Hepatocyte (in vitro differentiated cells): ENCODE results near the gene CEACAM20. TPM values are rescaled to one million over a fixed set of nuclear protein-coding genes. Genes with fewer than 3 reads are reported as not detected.
"Not testable (repeated sequence)": the region's sequence is repeated elsewhere in the genome, so short reads cannot be mapped to it uniquely, and the experiment has no call there.

Source experiments
- DNase-seq: peaks from one replicate; pipeline ENCODE4 v3.0.0-alpha.2; 2016; ENCODE audit warnings: low spot score
- H2AFZ ChIP-seq: fragments of 200-600 bp; sonication (generic); 2 replicates; pipeline ENCODE4 v1.6.0; 2016; ENCODE audit warnings: antibody characterized with exemption, mild to moderate bottlenecking
- H3K27ac ChIP-seq: fragments of 200-600 bp; sonication (generic); 2 replicates; pipeline ENCODE4 v1.5.1; 2016; ENCODE audit warnings: mild to moderate bottlenecking
- H3K27me3 ChIP-seq: fragments of 200-600 bp; sonication (generic); 2 replicates; pipeline ENCODE4 v1.6.1; 2016
- H3K36me3 ChIP-seq: fragments of 200-600 bp; sonication (generic); replicated peaks from 2 replicates; pipeline ENCODE4 v1.5.1; 2016; ENCODE audit warnings: low read depth; ENCODE audit not compliant: insufficient read depth
- H3K4me1 ChIP-seq: fragments of 200-600 bp; sonication (generic); 2 replicates; pipeline ENCODE4 v1.5.1; 2016; ENCODE audit warnings: mild to moderate bottlenecking, moderate library complexity; ENCODE audit not compliant: insufficient read depth
- H3K4me2 ChIP-seq: fragments of 200-600 bp; sonication (generic); 2 replicates; pipeline ENCODE4 v1.6.0; 2016
- H3K4me3 ChIP-seq: fragments of 200-600 bp; sonication (generic); 2 replicates; pipeline ENCODE4 v1.5.1; 2016; ENCODE audit warnings: mild to moderate bottlenecking
- H3K79me2 ChIP-seq: fragments of 200-600 bp; sonication (generic); 2 replicates; pipeline ENCODE4 v1.6.0; 2017; ENCODE audit warnings: mild to moderate bottlenecking
- H3K9me2 ChIP-seq: fragments of 200-600 bp; sonication (generic); replicated peaks from 2 replicates; pipeline ENCODE4 v1.6.0; 2017; ENCODE audit warnings: mild to moderate bottlenecking; ENCODE audit not compliant: insufficient read depth
- H3K9me3 ChIP-seq: fragments of 200-600 bp; sonication (generic); 2 replicates; pipeline ENCODE4 v1.5.1; 2016; ENCODE audit warnings: low read depth, mild to moderate bottlenecking
- H4K20me1 ChIP-seq: fragments of 200-600 bp; sonication (generic); 2 replicates; pipeline ENCODE4 v1.6.0; 2016; ENCODE audit warnings: mild to moderate bottlenecking; ENCODE audit not compliant: insufficient read depth, poor library complexity, severe bottlenecking
- CTCF ChIP-seq: fragments of 200-600 bp; sonication (generic); IDR thresholded peaks from 2 replicates; pipeline ENCODE4 v1.5.1; 2016; ENCODE audit warnings: antibody characterized with exemption, mild to moderate bottlenecking; ENCODE audit not compliant: poor library complexity
- EZH2 ChIP-seq: fragments of 200-600 bp; sonication (generic); IDR thresholded peaks from 2 replicates; pipeline ENCODE4 v1.6.1; 2016; ENCODE audit warnings: antibody characterized with exemption, mild to moderate bottlenecking, borderline replicate concordance
- EZH2phosphoT487 ChIP-seq: fragments of 200-600 bp; sonication (generic); IDR thresholded peaks from one replicate; pipeline ENCODE4 v1.6.1; 2018; ENCODE audit warnings: antibody characterized with exemption, mild to moderate bottlenecking, low read depth, moderate library complexity; ENCODE audit not compliant: unreplicated experiment, severe bottlenecking
- WGBS: methylation state at CpG from one replicate; pipeline ENCODE4 v1.1.6; 2016; ENCODE audit warnings: low lambda C conversion rate; ENCODE audit errors: missing lambda C conversion rate; 5-methylcytosine and 5-hydroxymethylcytosine counted together
- polyA plus RNA-seq: library from polyadenylated mRNA; unstranded; fragments of >200 nt; fragmentation: Nextera tagmentation; extraction: Ambion mirVana; gene quantifications from 2 replicates; pipeline ENCODE4 v1.2.1, GENCODE V29; 2016
- total RNA-seq: library from RNA; depleted of rRNA; stranded (reverse); fragments of >200 nt; gene quantifications from 2 replicates; pipeline ENCODE4 v1.2.3, GENCODE V29; 2014

CEACAM20 gene
- total and polyA plus RNA-seq, 2 experiments from 2014 or later, result 0.39 to 1.5 TPM

- H3K27ac ChIP-seq, result no peak overlapping the region
- H3K4me1 ChIP-seq, result no peaks in the 10 kb centered on the region
- H4K20me1 ChIP-seq, result no peaks in the 10 kb centered on the region
- DNase-seq, result peak; percentile 28
- no peaks in the 10 kb centered on the region for H3K9me2 ChIP-seq
- H3K4me3 ChIP-seq, result no peak overlapping the region
- no peaks in the 10 kb centered on the region for H3K79me2 ChIP-seq
- H2AFZ ChIP-seq, result no peak overlapping the region
- H3K4me2 ChIP-seq, result no peak overlapping the region
- 3% methylated on average over 5 of the region's 5 CpGs for WGBS
- H3K27me3 ChIP-seq, result no peaks in the 10 kb centered on the region
- H3K9me3 ChIP-seq, result no peaks in the 10 kb centered on the region
- H3K36me3 ChIP-seq, result no peaks in the 10 kb centered on the region
- TF ChIP-seq CTCF, result peak; percentile 33
- no peak for TF ChIP-seq EZH2
Observed at GRCh38 chr19:44552324-44552723, 22.8 kb upstream of the CEACAM20 start.

GRCh38 chr19:44551850-44552249 is 22.4 kb upstream of the CEACAM20 start:
- H3K4me2 ChIP-seq, result no peak overlapping the region
- H3K9me2 ChIP-seq, result no peaks in the 10 kb centered on the region
- DNase-seq, result no peak
- H2AFZ ChIP-seq, result no peak overlapping the region
- no peaks in the 10 kb centered on the region for H3K4me1 ChIP-seq
- no peaks in the 10 kb centered on the region for H4K20me1 ChIP-seq
- whole genome bisulfite sequencing, result 82% methylated on average over 5 of the region's 5 CpGs
- TF ChIP-seq CTCF (no peak), EZH2phosphoT487 (no peak), EZH2 (no peak)
- no peaks in the 10 kb centered on the region for H3K79me2 ChIP-seq
- H3K36me3 ChIP-seq, result no peaks in the 10 kb centered on the region
- H3K9me3 ChIP-seq, result no peaks in the 10 kb centered on the region
- H3K4me3 ChIP-seq, result no peak overlapping the region
- no peak overlapping the region for H3K27ac ChIP-seq
- no peaks in the 10 kb centered on the region for H3K27me3 ChIP-seq

- H3K27me3 ChIP-seq, result not testable (repeated sequence)
Observed at GRCh38 chr19:44550976-44551375, 21.5 kb upstream of the CEACAM20 start.

GRCh38 chr19:44549507-44549906 is 20.0 kb upstream of the CEACAM20 start:
- H3K27me3 ChIP-seq, result no peaks in the 10 kb centered on the region
- no peaks in the 10 kb centered on the region for H3K79me2 ChIP-seq
- no peak for TF ChIP-seq EZH2
- no peak for TF ChIP-seq EZH2phosphoT487
- TF ChIP-seq CTCF, result no peak
- no peaks in the 10 kb centered on the region for H3K9me3 ChIP-seq
- no peaks in the 10 kb centered on the region for H3K36me3 ChIP-seq
- H3K9me2 ChIP-seq, result no peaks in the 10 kb centered on the region
- no peak overlapping the region for H3K27ac ChIP-seq
- H3K4me1 ChIP-seq, result no peaks in the 10 kb centered on the region
- DNase-seq, result no peak
- H2AFZ ChIP-seq, result no peak overlapping the region
- H3K4me3 ChIP-seq, result no peak overlapping the region
- H3K4me2 ChIP-seq, result no peak overlapping the region
- 96% methylated on average over 3 of the region's 3 CpGs for WGBS
- no peaks in the 10 kb centered on the region for H4K20me1 ChIP-seq

More at GRCh38 chr19:44550976-44551375, 21.5 kb upstream of the CEACAM20 start:
- H3K9me2 ChIP-seq, H3K27ac ChIP-seq, H3K4me1 ChIP-seq, H3K4me3 ChIP-seq, H3K36me3 ChIP-seq, H3K79me2 ChIP-seq, H3K4me2 ChIP-seq, H2AFZ ChIP-seq, DNase-seq, H3K9me3 ChIP-seq, H4K20me1 ChIP-seq: not testable (repeated sequence)
- WGBS, result 96% methylated on average over 37 of the region's 37 CpGs
